NCI-H510A treated with DMSO at 0.1 percent for 48 hours (cell line): ENCODE results near the gene PDGFD.

ENCODE experiments used
- DNase-seq: peaks from one replicate; lab custom pipeline; 2025; lab: John Stamatoyannopoulos, UW

PDGFD gene

DNA sequence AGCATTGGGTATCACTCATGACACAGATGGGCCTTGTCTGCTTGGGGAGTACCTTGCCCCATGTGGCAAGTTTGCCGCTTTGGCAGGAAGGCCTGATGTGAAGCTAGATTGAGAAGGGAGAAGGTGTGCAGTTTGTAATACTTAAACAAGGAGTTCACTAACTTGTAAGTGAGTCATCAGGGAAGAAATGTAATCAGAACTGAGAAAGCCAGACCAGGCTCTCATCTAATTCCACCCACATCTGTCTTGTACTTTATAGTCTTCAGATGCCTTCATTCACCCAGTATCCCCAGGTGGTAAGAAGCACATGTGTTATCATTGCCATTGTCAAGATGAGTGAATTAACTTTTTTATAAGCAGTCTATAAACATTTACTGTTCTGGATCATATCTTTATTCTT lies 243.5 kb downstream of the PDGFD start:
- no peak for DNase-seq

DNA sequence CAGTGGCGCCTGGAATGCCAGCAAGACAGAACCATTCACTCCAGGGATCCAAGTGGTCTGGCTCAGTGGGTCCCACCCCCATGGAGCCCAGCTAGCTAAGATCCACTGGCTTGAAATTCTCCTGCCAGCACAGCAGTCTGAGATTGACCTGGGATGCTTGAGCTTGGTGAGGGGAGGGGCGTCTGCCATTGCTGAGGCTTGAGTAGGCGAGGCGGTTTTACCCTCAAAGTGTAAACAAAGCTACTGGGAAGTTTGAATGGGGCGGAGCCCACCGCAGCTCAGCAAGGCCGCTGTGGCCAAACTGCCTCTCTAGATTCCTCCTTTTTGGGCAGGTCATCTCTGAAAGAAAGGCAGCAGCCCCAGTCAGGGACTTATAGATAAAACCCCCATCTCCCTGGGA lies 253.2 kb downstream of the PDGFD start:
- no peak for DNase-seq

DNA sequence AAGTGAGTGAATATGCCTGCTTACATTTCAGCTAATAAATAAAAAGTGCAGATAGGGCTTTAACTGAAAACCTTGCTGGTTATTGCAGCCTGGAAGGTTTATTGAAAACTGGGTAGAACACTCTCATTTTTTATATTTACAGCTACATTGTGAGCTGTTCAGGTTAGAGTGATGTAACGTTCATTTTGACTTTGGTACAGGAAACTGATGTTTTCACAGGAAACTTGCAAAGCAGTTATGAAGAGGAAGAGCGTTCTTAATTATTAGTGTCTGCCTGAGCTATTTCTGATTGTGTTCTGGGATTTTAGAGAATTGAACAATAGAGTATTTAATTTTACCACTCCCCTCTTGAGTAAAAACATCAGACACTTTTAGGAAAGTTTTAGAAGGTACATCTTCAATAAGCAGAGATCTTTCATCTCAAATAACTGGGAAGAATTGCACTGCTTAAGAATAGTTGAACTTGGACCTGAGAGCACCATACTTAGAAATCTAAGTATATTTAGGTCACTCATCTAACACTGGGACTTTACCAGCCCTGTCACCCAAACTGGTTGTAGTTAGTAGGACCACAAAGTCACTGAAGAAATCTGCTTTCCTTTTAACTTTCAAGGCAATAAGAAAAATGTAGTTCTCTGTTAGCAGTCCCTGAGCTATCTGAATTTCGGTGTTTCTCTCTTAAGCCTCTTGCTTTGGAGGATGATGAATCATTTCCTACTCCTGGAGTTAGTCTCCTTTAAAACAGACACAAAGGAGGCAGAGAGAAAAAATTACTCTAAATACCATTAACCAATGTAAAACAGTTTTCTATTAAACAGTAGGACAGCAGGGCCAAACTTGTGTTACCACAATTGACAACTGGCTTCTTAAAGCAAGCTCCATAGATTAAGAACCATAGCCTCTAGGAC lies 256.1 kb downstream of the PDGFD start:
- DNase-seq = no peak

DNA sequence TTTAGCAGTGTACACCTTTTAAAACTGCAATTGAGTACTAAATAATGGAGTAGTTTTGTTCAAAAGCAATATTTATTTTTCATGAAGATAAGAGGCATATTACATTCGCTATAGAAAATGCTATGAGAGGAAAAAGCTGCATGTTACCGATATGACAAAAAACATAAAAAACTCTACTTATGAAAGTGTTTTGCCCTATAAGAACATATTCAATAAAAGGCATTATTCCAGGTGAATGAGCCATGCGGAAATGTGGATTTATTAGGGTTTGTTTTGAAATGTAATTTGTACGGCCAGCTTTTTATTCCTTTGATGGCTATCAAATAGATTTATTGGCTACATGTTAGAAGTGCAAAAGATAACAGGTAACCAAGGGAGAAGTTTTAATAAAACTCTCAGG lies 256.8 kb downstream of the PDGFD start:
- no peak for DNase-seq

DNA sequence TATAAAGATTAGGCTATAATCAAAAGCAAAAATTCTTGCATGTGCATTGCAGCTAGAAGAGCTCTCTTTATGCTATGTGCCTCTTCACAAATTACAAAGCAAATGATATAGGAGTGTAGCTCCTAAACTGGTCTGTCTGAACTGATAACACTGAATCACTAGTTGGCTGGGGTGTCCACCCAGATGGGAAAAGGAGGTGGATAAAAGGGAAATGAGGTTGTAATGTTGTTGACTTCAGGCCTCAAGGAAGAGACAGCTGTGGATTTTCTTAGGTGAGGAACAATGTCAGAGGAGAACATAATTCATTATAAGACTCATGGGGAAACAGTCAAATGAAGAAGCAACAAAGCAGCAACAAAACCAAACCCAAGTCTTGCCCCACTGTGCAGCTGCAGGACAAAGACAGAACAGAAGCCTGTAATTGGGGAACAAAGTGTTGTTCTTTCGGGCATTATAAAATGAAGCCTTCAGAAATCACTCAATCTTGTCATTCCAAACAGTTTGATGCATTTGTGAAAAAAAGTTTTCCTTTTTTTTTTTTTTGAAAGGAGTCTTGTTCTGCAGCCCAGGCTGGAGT lies 257.6 kb downstream of the PDGFD start:
- no peak for DNase-seq

DNA sequence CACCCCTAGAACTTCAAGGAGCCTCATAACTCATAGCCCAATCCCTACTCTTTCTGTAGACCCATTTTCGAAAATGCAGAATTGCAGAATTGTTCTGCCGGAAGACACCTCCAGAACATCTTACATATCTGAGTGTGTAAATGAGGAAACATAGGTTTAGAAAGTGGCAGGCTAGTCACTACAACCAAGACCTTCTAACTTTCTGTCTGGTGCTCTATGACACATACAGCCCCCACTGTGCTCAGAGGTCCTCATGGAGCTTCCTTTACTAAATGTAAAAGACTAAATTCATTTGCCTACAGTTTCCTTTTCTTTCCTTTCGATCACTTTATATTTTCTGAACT lies 259.7 kb downstream of the PDGFD start:
- no peak for DNase-seq

DNA sequence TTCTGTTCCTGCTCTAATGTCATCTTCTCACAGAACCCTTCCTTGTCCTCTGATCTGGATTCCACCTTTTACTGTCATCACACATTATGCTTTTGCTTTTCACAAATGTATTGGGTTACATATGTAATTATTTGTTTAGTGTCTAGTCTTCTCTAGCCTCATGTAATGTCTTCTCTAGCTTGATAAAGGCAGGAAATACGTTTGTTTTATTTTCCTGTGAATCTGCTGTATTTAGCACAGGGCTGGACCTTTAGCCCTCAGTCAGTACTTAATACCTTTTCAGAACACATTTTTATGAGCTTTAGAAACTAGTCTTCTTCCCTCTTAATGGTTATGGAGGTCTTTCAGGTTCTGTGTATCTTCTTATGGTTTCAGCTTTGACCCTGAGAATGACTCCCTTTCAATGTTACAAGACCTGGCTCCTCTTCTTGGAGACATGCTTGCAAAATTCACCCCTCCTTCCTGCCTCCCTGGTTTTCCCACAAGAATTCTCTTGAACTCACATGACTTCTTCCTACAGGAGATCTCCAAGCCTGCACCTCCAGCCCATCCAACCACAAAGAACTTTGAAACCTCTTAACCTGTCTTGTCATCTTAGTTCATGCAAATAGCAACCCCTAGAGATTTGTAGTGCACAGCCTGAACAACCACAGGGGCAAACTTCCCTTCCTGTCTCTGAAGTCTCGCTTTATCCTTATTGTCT lies 260.2 kb downstream of the PDGFD start:
- peak; percentile 58 for DNase-seq

DNA sequence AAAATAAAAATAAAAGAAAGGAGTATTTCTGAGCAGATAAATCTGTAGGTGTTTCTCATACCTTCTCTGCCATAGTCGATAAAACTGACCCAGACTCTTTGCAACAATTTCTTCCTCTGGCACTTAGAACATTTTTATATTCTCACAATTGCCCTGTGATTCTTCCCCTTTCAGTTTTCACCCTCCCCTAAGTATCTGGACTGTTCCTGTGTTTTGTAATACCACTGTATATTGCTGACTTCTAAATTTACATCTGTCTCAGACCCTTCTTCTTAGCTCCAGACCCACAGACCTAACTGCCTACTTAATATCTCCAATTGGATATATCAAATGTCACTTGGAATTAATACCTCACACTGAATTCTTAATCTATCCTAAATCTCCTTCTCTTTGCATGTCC lies 261.0 kb downstream of the PDGFD start:
- DNase-seq = no peak

DNA sequence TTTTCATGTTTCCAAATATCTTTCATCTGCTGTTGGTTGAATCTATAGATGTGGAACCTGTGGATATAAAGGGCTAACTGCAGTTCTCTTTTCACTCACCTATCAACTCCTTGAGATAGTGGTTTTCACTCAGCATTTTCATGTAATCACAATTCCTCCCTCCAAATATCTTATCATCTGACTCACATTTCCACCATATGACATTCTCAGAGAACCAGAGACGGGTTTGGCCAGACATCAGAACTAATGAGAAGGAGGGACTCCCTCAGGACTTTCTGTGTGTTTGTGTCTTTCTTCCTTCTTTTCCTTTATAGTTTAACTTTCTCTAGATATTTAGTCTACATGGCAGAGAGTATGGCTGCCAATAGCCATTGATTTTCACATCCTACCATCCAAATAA lies 262.3 kb downstream of the PDGFD start:
- DNase-seq = no peak

DNA sequence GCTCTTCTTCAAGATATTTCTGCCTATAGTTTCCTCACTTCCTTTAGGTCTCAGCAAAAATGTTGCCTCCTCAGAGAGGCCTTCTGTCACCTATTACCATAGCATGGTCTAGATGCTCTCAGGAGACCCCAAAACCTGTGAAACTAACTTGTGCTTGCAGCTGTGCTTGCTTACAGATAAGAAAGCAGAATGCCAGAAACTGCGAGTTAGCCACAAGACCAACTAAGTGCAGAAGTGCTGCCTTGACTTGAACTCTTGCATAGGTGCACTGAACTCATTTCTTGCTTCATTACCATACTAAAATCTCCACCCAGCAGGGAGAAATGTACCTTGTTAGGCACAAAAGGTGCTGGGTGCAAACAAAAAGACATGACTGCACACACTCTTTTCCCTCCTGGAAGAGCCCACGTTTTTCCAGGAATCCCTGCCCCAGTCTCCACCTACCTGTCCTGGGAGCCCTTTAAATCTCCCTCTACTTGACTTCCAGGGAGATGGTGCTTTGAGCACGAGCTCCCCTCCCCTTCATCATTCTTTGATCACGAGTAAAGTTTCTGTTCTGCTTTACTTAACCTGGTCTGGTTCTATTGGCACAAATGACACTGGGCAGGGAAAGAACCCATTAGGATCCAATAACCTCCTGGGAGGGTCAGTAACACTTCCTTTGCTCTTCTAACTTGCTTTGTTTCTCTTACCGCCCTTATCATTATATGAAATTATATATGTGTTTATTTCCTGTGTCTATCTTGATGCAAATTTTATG lies 265.2 kb downstream of the PDGFD start:
- DNase-seq = no peak

DNA sequence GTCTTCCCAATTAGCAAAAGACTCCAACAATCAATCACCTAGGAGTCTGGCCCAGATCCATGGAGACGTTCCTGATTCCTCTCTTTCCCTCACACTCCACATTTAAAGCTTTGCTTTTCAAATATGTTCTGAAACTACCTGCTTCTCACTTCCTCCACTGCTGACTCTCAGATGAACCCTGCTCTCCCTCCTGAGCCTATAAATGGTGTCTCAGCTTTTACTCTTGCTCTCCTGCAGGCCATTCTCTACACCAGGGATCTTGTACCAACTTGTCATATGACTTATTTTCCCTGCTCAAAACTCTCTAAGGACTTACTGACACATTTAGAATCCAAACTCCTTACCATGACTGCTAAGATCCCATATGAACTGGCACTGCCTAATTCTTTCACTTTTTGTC lies 265.9 kb downstream of the PDGFD start:
- DNase-seq = no peak

DNA sequence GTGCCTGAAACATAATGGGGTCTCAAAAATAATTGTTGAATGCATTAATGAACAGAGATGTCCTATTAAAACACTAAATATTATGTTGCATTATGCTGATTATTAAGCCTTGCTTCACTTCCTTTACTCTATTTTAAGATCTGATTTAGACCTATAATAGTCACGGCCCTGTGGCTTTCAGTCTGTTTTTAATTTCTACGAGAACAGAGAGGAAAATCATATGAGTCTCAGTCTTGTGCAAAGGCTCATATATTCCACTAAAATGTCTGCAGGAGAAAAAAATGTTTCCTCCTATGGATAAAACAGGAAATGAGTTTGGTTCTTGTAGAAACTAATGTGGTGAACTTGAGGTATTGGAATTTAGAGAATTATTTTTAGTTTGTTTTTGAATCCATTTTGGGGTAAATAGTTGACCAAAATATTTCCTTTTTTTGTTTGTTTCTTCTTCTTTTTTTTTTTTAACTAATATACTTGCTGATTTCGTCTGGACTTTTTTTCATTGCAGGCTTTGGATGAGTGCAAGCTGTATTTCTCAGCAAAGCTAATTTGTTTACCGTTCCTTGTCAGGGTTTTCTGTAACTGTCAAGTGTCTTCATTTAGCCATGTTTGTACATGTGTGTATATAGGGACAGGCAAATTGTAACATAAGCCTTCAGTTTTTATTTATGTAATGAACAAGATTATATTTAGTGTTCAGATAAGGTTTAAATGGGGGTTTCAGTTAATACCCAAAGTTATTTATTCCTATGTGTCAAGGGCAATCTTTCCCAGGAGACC lies 266.6 kb downstream of the PDGFD start:
- DNase-seq = no peak

DNA sequence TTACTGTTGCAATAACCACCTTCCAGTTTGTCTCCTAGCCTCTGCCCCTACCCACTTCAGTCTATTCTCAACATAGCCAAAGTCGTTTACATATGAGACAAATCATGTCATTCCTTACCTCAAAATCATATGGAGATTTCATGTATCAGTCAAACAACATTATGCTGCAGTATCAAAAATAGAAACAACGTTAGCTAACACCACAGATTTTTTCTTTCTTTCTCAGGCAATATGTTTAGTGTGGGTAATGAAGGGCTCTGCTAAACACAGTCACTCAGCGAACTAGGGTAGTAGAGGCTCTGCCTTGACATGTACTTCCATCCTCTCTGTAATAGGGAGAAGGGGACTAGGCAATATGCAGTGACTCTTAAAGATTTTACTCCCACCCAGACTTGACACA lies 268.8 kb downstream of the PDGFD start:
- no peak for DNase-seq

DNA sequence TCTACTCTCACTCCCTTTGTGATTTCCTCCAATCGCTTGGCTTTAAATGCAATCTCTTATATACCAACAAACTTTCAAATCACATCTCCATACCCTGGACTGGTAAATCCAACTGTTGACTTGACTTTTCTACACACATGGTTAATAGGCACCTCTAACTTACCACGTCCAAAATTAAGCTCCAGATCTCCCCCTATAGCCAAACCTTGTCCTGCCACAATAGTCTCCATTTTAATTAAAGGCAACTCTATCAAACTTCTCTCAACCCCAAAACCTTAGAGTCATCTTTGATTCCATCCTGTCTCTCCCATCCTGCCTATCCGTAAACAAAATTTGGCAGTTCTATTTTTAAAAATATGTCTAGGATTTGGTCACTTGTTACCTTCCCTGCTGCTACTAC lies 269.3 kb downstream of the PDGFD start:
- no peak for DNase-seq

DNA sequence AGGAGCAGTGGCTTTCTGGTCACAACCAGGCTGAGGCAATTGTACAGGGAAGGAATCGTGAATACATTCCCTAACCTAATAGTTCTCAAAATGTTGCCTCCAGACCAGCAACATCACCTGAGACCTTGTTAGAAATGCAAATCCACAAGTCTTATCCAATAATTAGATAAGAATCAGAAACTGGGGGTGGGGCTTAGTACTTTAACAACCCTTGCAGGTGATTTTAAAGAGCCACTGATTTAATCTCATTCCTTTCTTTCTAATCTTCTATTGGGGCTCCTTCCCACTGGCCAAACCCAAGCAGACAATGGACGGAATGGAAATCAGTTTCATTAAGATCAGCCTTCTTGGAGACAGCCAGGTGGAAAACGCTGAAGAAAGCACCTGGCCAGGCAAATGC lies 269.9 kb downstream of the PDGFD start:
- DNase-seq = no peak

DNA sequence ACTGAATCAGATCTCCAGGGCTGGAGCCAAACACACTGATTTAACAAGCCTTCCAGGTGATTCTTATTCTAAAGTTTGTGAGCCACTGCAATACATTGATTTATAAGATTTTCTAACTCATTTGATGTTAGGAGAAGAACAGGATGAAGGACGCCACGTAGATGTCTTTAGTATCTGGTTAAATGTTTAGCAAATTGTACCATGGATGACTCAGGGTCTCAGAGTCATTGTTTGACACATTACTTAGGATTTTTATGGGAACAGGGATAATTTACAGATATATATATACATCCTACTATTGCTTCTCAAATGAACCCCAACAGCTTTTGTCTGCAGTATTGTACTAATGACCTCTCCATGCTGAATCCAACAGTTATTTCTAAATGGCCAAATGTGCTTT lies 270.6 kb downstream of the PDGFD start:
- DNase-seq = no peak

DNA sequence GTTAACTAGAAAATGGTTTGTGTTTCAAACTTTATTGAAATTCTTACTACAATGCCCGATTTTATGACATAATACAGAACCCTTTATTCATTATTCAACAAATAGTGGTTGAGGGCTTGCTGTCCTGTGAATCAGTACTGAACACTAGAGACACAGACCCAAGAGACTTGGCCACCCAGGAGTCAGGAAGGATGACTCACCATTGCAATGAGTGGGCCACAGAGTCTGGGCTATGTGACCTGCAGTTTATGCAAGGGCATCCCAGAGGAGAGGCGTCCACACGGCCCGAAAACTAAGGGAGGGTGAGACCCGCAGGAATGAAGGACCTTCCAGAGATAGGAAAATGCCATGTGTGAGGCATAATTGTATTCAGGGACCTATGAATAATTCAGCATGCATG lies 271.3 kb downstream of the PDGFD start:
- no peak for DNase-seq

DNA sequence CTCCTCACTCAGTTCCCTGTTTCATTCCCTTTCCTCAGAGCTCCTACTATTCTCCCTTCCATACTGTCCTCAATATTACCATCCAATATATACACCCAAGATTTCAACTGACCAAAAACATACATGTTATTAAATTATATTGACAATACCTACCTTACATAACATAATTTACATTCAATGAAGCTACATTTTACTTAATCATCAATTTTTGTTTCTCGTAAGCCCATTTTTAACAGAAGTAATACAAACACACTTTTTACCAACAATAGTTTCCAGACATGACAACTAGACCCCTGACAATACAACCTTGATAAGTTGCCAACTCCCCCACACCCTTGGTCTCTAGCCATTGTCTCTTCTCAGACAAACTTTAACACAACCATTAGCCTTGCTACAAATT lies 273.3 kb downstream of the PDGFD start:
- no peak for DNase-seq

DNA sequence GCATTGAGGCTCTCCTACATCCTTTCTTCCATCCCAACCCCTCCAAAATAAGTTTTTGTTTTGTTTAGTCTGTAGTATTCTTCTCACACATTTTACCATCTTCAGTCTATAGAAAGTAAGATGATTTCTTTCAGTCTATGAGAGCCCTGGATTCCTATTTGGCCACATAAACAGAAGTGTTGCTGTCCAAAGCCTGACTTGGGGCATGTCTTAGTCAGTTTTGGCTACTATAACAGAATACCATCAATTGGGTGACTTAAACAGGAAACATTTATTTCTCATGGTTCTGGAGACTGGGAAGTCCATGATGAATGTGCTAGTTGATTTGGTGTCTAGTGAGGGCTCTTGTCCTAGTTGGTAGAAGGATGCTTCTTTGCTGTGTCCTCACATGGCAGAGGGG lies 274.3 kb downstream of the PDGFD start:
- no peak for DNase-seq

DNA sequence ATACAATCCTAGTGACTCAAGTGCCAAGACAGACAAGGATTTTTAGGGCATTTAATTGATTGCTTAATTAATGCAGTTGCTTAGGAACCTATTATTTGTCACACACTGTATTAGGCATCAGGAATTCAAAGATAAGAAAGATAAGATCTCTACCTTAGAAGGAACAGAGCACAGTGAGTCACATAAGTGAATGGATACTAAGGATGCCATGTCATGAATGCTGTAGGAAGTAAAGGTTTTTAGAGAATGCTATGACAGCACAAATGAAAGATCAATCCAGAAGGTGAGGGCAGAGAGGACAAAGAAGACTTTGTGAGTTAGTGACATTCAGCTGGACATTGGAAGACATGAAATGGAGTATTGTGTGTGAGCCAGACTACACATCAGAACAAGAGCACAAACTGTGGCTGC lies 275.4 kb downstream of the PDGFD start:
- no peak for DNase-seq

DNA sequence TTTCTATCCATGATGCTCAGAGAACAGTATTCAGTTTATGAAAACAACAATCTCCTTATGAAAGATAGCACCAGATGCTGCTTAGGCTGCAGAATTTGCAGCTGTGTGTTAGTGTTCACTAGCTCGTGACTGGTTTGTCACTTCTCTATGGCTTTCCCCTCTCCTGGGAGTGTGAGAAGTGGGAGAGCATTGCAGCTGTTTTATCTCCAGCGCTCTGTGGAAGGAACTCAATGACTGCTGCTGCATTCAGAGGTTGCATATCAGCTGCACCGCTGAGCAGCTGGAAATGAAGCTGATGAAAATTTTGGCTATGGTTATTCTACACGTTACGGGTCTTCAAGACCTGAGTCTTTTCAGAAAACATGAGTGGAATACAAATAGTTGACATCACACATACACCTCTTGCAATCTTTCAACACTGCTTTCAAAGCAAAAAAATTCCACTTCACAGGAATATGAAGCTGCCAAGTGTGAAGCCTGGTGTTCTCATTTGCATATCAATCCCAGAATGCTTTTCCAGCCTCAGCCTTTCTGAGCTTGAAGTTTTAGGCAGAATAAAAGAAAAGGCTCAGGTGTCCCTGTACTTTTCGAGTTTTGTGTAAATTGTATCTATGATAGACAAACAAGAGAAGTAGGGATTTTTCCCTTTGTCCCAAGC lies 276.8 kb downstream of the PDGFD start:
- DNase-seq = no peak
